Mesendoderm (in vitro differentiated cells): ENCODE measurements around the gene CRYL1.

Source experiments
- DNase-seq: peaks from one replicate; pipeline ENCODE4 v3.0.0; 2013
- H2AK5ac ChIP-seq: 2 replicates; pipeline ENCODE4 v1.6.1; 2013; ENCODE audit warnings: low read length, inconsistent platforms
- H2BK120ac ChIP-seq: 2 replicates; pipeline ENCODE4 v1.6.1; 2013; ENCODE audit warnings: low read depth, mild to moderate bottlenecking, low read length, moderate library complexity, mixed read lengths
- H2BK15ac ChIP-seq: replicated peaks from 2 replicates; pipeline ENCODE4 v1.6.1; 2013; ENCODE audit warnings: low read depth, mild to moderate bottlenecking, moderate library complexity
- H2BK5ac ChIP-seq: 2 replicates; pipeline ENCODE4 v1.6.1; 2013; ENCODE audit warnings: low read length, inconsistent platforms
- H3K18ac ChIP-seq: 2 replicates; pipeline ENCODE4 v1.6.1; 2013; ENCODE audit warnings: mild to moderate bottlenecking, low read length, mixed read lengths
- H3K23ac ChIP-seq: one replicate; pipeline ENCODE4 v1.6.1; 2013; ENCODE audit warnings: low read length
- H3K27ac ChIP-seq: 2 replicates; pipeline ENCODE4 v1.5.1; 2013; ENCODE audit warnings: low read depth, mild to moderate bottlenecking, inconsistent platforms, low read length, moderate library complexity
- H3K27me3 ChIP-seq: 2 replicates; pipeline ENCODE4 v1.6.1; 2013; ENCODE audit warnings: low read length, control low read depth, mild to moderate bottlenecking, inconsistent platforms; ENCODE audit not compliant: insufficient read depth, poor library complexity
- H3K36me3 ChIP-seq: 2 replicates; pipeline ENCODE4 v1.6.1; 2013; ENCODE audit warnings: low read length, inconsistent platforms; ENCODE audit not compliant: control insufficient read depth, insufficient read depth
- H3K4ac ChIP-seq: one replicate; pipeline ENCODE4 v1.6.1; 2013; ENCODE audit warnings: low read depth, mild to moderate bottlenecking, low read length, moderate library complexity
- H3K4me1 ChIP-seq: 2 replicates; pipeline ENCODE4 v1.6.1; 2013; ENCODE audit warnings: low read depth, low read length, inconsistent platforms; ENCODE audit not compliant: control insufficient read depth
- H3K4me2 ChIP-seq: 2 replicates; pipeline ENCODE4 v1.6.1; 2013; ENCODE audit warnings: low read length
- H3K4me3 ChIP-seq: 2 replicates; pipeline ENCODE4 v1.5.1; 2013; ENCODE audit warnings: mild to moderate bottlenecking, low read length
- H3K56ac ChIP-seq: one replicate; pipeline ENCODE4 v1.6.1; 2013; ENCODE audit warnings: low read length
- H3K79me1 ChIP-seq: 2 replicates; pipeline ENCODE4 v1.6.1; 2013; ENCODE audit warnings: low read length, inconsistent platforms
- H3K79me2 ChIP-seq: 2 replicates; pipeline ENCODE4 v1.6.1; 2013; ENCODE audit warnings: mild to moderate bottlenecking, low read length; ENCODE audit not compliant: control insufficient read depth, insufficient read depth
- H3K9ac ChIP-seq: 2 replicates; pipeline ENCODE4 v1.6.1; 2013; ENCODE audit warnings: low read length, inconsistent platforms
- H4K5ac ChIP-seq: one replicate; pipeline ENCODE4 v1.6.1; 2013; ENCODE audit warnings: low read length
- H4K8ac ChIP-seq: one replicate; pipeline ENCODE4 v1.6.1; 2013; ENCODE audit warnings: low read depth, mild to moderate bottlenecking, control low read depth, low read length, moderate library complexity
- WGBS: extraction: QIAGEN DNeasy Blood & Tissue Kit; methylation state at CpG from one replicate; pipeline ENCODE4 v1.1.7; 2013; ENCODE audit warnings: low lambda C conversion rate, missing lambda C conversion rate; ENCODE audit not compliant: insufficient coverage; ENCODE audit errors: extremely low coverage; 5-methylcytosine and 5-hydroxymethylcytosine counted together

CRYL1 gene

GRCh38 chr13:20442375-20442774, 83.3 kb downstream of the CRYL1 start:
- peak; percentile 19 for DNase-seq
- no peak overlapping the region for H2BK120ac ChIP-seq
- no peaks in the 10 kb centered on the region for H3K4me1 ChIP-seq
- no peak overlapping the region for H2BK5ac ChIP-seq
- no peaks in the 10 kb centered on the region for H3K79me2 ChIP-seq
- H3K27me3 ChIP-seq = no peaks in the 10 kb centered on the region
- no peaks in the 10 kb centered on the region for H3K79me1 ChIP-seq
- H3K23ac ChIP-seq = no peak overlapping the region
- H4K5ac ChIP-seq = no peak overlapping the region
- no peak overlapping the region for H3K4ac ChIP-seq
- no peak overlapping the region for H3K4me3 ChIP-seq
- no peak overlapping the region for H4K8ac ChIP-seq
- H2AK5ac ChIP-seq = no peak overlapping the region
- no peak overlapping the region for H3K4me2 ChIP-seq
- H3K36me3 ChIP-seq = no peaks in the 10 kb centered on the region
- no peak overlapping the region for H3K9ac ChIP-seq
- no peak overlapping the region for H3K27ac ChIP-seq
- no peak overlapping the region for H3K56ac ChIP-seq
- no peak overlapping the region for H3K18ac ChIP-seq
- H2BK15ac ChIP-seq = no peak overlapping the region

GRCh38 chr13:20441879-20442278, 83.8 kb downstream of the CRYL1 start:
- no peak overlapping the region for H2BK5ac ChIP-seq
- H3K27me3 ChIP-seq = no peaks in the 10 kb centered on the region
- no peak overlapping the region for H3K4me3 ChIP-seq
- H2AK5ac ChIP-seq = no peak overlapping the region
- H4K8ac ChIP-seq = no peak overlapping the region
- no peak overlapping the region for H4K5ac ChIP-seq
- peak; percentile 17 for DNase-seq
- H2BK15ac ChIP-seq = no peak overlapping the region
- WGBS = no CpG with 5 or more reads among the region's 2 CpGs
- H3K56ac ChIP-seq = no peak overlapping the region
- H3K9ac ChIP-seq = no peak overlapping the region
- H3K23ac ChIP-seq = no peak overlapping the region
- no peak overlapping the region for H3K4ac ChIP-seq
- no peaks in the 10 kb centered on the region for H3K4me1 ChIP-seq
- H3K4me2 ChIP-seq = no peak overlapping the region
- no peak overlapping the region for H3K18ac ChIP-seq
- no peaks in the 10 kb centered on the region for H3K36me3 ChIP-seq
- no peaks in the 10 kb centered on the region for H3K79me1 ChIP-seq
- H3K79me2 ChIP-seq = no peaks in the 10 kb centered on the region
- H3K27ac ChIP-seq = no peak overlapping the region
- no peak overlapping the region for H2BK120ac ChIP-seq

DNA sequence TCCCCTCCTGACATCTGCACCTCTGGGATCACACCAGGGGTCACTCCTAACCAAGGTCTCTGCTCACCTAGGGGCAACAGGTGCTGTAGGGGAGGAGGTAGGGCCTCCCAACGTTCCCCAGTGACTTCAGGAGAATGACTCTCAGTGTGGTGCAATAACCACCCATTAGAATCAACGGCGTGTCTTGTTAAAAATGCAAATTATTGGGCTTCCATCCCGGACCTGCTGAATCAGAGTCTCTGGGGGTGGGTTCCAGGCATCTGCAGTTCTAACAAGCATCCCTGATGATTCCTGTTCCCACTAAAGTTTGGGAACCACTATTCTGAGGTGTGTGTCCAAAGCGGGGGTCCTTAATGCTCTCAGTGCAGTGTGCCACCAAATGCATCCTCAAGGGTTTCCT, 84.6 kb downstream of the CRYL1 start:
- DNase-seq = no peak
- H3K36me3 ChIP-seq = no peaks in the 10 kb centered on the region
- no peaks in the 10 kb centered on the region for H3K79me2 ChIP-seq
- no peak overlapping the region for H3K4me3 ChIP-seq
- no peak overlapping the region for H2BK120ac ChIP-seq
- WGBS = no CpG with 5 or more reads among the region's 5 CpGs
- H2AK5ac ChIP-seq = no peak overlapping the region
- H3K56ac ChIP-seq = no peak overlapping the region
- no peak overlapping the region for H3K9ac ChIP-seq
- H3K23ac ChIP-seq = no peak overlapping the region
- H4K5ac ChIP-seq = no peak overlapping the region
- H3K79me1 ChIP-seq = no peaks in the 10 kb centered on the region
- no peak overlapping the region for H4K8ac ChIP-seq
- H3K27ac ChIP-seq = no peak overlapping the region
- H3K18ac ChIP-seq = no peak overlapping the region
- H2BK15ac ChIP-seq = no peak overlapping the region
- H3K27me3 ChIP-seq = no peaks in the 10 kb centered on the region
- H3K4me2 ChIP-seq = no peak overlapping the region
- H3K4ac ChIP-seq = no peak overlapping the region
- H2BK5ac ChIP-seq = no peak overlapping the region
- no peaks in the 10 kb centered on the region for H3K4me1 ChIP-seq

GRCh38 chr13:20439261-20439660, 86.4 kb downstream of the CRYL1 start:
- Histone ChIP-seq H2AK5ac (no peak overlapping the region), H3K4me3 (no peak overlapping the region), H3K36me3 (no peaks in the 10 kb centered on the region), H3K56ac (no peak overlapping the region), H3K4me1 (no peaks in the 10 kb centered on the region), H4K5ac (no peak overlapping the region), H4K8ac (no peak overlapping the region), H2BK120ac (no peak overlapping the region), H3K4me2 (no peak overlapping the region), H3K79me1 (no peaks in the 10 kb centered on the region), H3K27me3 (no peaks in the 10 kb centered on the region), H3K27ac (no peak overlapping the region), H2BK15ac (no peak overlapping the region), H3K9ac (no peak overlapping the region), H2BK5ac (no peak overlapping the region), H3K4ac (no peak overlapping the region), H3K23ac (no peak overlapping the region), H3K18ac (no peak overlapping the region), H3K79me2 (no peaks in the 10 kb centered on the region)
- no CpG with 5 or more reads among the region's 4 CpGs for WGBS
- DNase-seq = no peak

DNA sequence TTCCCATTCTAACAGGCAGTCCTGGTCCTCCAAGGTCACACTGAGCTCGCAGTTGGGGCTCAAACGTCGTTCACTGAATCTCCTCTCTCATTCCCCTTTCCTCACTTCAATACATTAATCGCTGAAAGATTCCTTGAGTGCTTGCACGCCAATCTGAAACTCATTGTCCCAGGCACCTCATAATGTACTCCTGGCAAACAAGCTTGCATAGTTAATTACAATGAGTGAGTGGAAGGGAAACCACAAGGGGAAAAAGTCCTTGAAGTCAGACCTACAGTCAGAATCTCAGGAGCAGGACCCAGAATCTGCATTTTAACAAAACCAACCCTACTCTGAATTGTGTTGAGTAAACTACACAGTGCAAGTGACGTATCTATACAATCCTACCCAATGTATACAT, 86.9 kb downstream of the CRYL1 start:
- H3K4me3 ChIP-seq = no peak overlapping the region
- H3K18ac ChIP-seq = no peak overlapping the region
- H3K36me3 ChIP-seq = no peaks in the 10 kb centered on the region
- no peaks in the 10 kb centered on the region for H3K79me2 ChIP-seq
- H3K4ac ChIP-seq = no peak overlapping the region
- H3K4me2 ChIP-seq = no peak overlapping the region
- no peaks in the 10 kb centered on the region for H3K4me1 ChIP-seq
- no peak for DNase-seq
- no peak overlapping the region for H3K23ac ChIP-seq
- no peak overlapping the region for H4K8ac ChIP-seq
- H4K5ac ChIP-seq = no peak overlapping the region
- H2BK5ac ChIP-seq = no peak overlapping the region
- no peaks in the 10 kb centered on the region for H3K79me1 ChIP-seq
- no peak overlapping the region for H2AK5ac ChIP-seq
- no peaks in the 10 kb centered on the region for H3K27me3 ChIP-seq
- H2BK15ac ChIP-seq = no peak overlapping the region
- no peak overlapping the region for H2BK120ac ChIP-seq
- no CpG with 5 or more reads among the region's 6 CpGs for WGBS
- no peak overlapping the region for H3K56ac ChIP-seq
- no peak overlapping the region for H3K27ac ChIP-seq
- H3K9ac ChIP-seq = no peak overlapping the region

DNA sequence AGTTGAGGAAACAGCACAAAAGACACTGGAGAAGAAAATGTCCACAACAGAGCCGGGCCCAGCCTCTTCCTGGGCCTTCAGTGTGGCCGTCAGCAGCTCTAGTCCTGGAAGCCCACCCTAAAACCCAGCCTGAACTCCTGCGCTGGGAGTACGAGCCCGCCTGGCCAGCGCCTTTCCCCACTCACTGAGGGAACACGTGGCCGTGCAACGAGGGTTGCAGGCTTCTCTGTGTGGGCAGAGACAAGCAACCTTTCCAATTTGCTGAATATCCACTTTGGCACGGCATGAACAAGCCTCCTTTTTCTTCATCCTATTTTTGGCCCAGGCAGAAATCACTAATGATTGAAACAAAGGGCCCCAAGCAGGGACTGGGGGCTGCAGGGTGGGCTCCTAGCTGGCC, 89.2 kb downstream of the CRYL1 start:
- WGBS = no CpG with 5 or more reads among the region's 10 CpGs
- H3K56ac ChIP-seq = no peak overlapping the region
- H3K18ac ChIP-seq = no peak overlapping the region

More for the DNA sequence above, 89.2 kb downstream of the CRYL1 start:
- Histone ChIP-seq H3K4me1 (no peaks in the 10 kb centered on the region), H3K4me2 (no peak overlapping the region), H3K79me1 (no peaks in the 10 kb centered on the region), H3K4me3 (no peak overlapping the region), H3K79me2 (no peaks in the 10 kb centered on the region), H2BK120ac (no peak overlapping the region), H2AK5ac (no peak overlapping the region), H3K36me3 (no peaks in the 10 kb centered on the region), H3K27me3 (no peaks in the 10 kb centered on the region), H4K8ac (no peak overlapping the region), H3K23ac (no peak overlapping the region), H2BK15ac (no peak overlapping the region), H2BK5ac (no peak overlapping the region), H4K5ac (no peak overlapping the region), H3K9ac (no peak overlapping the region), H3K4ac (no peak overlapping the region), H3K27ac (no peak overlapping the region)
- no peak for DNase-seq
